Measurements from ENCODE around the gene LTB4R.

The LTB4R gene

DNA sequence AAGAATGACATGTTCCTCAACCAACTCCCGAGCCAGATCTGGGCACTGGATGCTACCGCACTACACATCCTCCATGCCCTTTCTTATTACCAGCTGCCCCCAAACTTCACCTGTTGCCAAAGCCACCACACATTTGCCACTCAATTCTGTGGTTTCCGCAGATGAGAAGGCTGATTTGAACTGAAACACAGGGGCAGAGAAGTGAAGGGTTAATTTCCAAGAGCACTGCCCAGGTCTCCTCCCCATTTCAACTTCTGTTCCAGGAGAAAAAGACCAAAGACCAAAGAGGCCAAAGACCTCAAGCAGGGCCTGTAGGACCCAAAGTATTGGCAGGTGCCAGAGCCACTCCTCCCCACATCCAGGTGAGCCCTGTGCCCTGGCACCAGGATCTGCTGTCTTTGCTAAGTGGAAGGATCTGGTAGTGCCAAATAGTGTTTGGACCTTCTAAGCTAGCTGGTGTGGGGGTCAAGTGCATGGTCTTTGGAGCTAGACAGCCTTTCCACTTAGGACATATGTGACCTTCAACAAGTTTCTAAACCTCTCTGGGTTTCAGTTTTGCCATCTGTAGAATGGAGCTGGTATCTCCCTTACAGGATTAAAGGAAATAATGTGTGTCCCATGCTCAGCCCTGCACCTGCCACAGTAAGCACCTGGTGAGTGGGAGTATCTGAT is 19.7 kb upstream of the LTB4R start:
- WGBS, 2 experiments (ENCODE audit: insufficient coverage in 2 of 2), result 83% methylated on average over 2 of the region's 3 CpGs; no CpG with 5 or more reads in 1 of the 2 experiments
- peaks cover 49% of the 10 kb centered on the region for H3K36me3 ChIP-seq (ENCODE audit: control insufficient read depth, insufficient read depth, low read length)
- H3K4me3 ChIP-seq (ENCODE audit: extremely low read depth, insufficient read depth, low read length, poor library complexity, severe bottlenecking), result no peak overlapping the region
- H3K4me1 ChIP-seq (ENCODE audit: control insufficient read depth, insufficient read depth, low read length, poor library complexity, severe bottlenecking), result peaks cover 3% of the 10 kb centered on the region
- no peak overlapping the region for H3K27ac ChIP-seq (ENCODE audit: low read depth, low read length, severe bottlenecking)
- H3K9me3 ChIP-seq (ENCODE audit: control insufficient read depth, low read length), result no peaks in the 10 kb centered on the region

- H3K4me3 ChIP-seq (ENCODE audit: extremely low read depth, insufficient read depth, low read length, poor library complexity, severe bottlenecking), result no peak overlapping the region
- peaks cover 49% of the 10 kb centered on the region for H3K36me3 ChIP-seq (ENCODE audit: control insufficient read depth, insufficient read depth, low read length)
- peaks cover 9% of the 10 kb centered on the region for H3K4me1 ChIP-seq (ENCODE audit: control insufficient read depth, insufficient read depth, low read length, poor library complexity, severe bottlenecking)
- WGBS, 2 experiments (ENCODE audit: insufficient coverage in 2 of 2), result 92 to 94% methylated on average over 5 to 7 of the region's 11 CpGs
- H3K9me3 ChIP-seq (ENCODE audit: control insufficient read depth, low read length), result no peaks in the 10 kb centered on the region
- H3K27ac ChIP-seq (ENCODE audit: low read depth, low read length, severe bottlenecking), result no peak overlapping the region
These were observed 19.0 kb upstream of the LTB4R start for GRCh38 chr14:24292118-24292807.

- peaks cover 49% of the 10 kb centered on the region for H3K36me3 ChIP-seq (ENCODE audit: control insufficient read depth, insufficient read depth, low read length)
These were observed 17.8 kb upstream of the LTB4R start for GRCh38 chr14:24293525-24293924.

DNA sequence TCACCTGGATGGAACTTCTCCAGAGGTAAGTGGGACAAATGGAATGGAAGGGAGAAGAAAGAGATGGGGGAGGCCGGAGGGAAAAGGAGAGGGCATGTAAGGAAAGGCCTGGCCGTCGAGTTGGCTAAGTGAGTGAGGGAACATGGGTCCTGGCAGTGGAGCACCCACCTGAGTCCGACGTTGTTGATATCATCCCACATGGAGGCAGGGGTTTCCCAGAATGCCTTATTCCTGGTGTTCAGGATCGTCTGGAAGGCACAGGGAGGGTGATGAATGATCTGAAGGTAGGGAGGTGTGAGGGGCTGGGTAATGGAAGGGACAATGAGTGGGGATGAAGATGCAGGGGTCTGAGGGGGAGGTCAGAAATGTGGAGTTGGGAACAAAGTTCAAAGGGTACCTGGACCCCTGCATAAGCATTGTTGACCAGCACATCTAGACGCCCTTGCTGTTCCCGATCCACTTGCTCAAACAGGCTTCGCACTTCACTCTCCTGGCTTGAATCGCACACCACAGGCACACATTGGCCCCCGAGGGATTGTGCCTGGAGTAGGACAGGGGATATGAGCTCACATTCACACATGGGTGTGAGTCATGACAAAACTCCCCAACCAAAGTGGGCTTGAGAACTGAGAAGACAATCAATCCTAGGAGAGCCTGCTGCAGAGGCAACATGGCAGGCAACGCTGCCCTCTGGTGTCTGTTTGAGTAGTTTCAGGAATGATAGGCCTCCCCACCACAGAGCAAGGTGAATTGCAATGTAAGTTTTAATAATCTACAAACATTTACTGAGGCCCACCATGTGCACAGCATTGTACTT is 14.8 kb upstream of the LTB4R start:
- peaks cover 31% of the 10 kb centered on the region for H3K36me3 ChIP-seq (ENCODE audit: control insufficient read depth, insufficient read depth, low read length)
- peaks cover 16% of the 10 kb centered on the region for H3K4me1 ChIP-seq (ENCODE audit: control insufficient read depth, insufficient read depth, low read length, poor library complexity, severe bottlenecking)
- no peak overlapping the region for H3K4me3 ChIP-seq (ENCODE audit: extremely low read depth, insufficient read depth, low read length, poor library complexity, severe bottlenecking)
- H3K27ac ChIP-seq (ENCODE audit: low read depth, low read length, severe bottlenecking), result peak overlapping the region; percentile 62
- H3K9me3 ChIP-seq (ENCODE audit: control insufficient read depth, low read length), result no peaks in the 10 kb centered on the region
- WGBS, 2 experiments (ENCODE audit: insufficient coverage in 2 of 2), result 70 to 73% methylated on average over 8 to 11 of the region's 12 CpGs

More at GRCh38 chr14:24293525-24293924, 17.8 kb upstream of the LTB4R start:
- no peak overlapping the region for H3K4me3 ChIP-seq (ENCODE audit: extremely low read depth, insufficient read depth, low read length, poor library complexity, severe bottlenecking)
- peaks cover 12% of the 10 kb centered on the region for H3K4me1 ChIP-seq (ENCODE audit: control insufficient read depth, insufficient read depth, low read length, poor library complexity, severe bottlenecking)
- no peaks in the 10 kb centered on the region for H3K9me3 ChIP-seq (ENCODE audit: control insufficient read depth, low read length)
- 100% methylated on average over 1 of the region's 2 CpGs; no CpG with 5 or more reads in 1 of the 2 experiments for WGBS, 2 experiments (ENCODE audit: insufficient coverage in 2 of 2)
- no peak overlapping the region for H3K27ac ChIP-seq (ENCODE audit: low read depth, low read length, severe bottlenecking)

DNA sequence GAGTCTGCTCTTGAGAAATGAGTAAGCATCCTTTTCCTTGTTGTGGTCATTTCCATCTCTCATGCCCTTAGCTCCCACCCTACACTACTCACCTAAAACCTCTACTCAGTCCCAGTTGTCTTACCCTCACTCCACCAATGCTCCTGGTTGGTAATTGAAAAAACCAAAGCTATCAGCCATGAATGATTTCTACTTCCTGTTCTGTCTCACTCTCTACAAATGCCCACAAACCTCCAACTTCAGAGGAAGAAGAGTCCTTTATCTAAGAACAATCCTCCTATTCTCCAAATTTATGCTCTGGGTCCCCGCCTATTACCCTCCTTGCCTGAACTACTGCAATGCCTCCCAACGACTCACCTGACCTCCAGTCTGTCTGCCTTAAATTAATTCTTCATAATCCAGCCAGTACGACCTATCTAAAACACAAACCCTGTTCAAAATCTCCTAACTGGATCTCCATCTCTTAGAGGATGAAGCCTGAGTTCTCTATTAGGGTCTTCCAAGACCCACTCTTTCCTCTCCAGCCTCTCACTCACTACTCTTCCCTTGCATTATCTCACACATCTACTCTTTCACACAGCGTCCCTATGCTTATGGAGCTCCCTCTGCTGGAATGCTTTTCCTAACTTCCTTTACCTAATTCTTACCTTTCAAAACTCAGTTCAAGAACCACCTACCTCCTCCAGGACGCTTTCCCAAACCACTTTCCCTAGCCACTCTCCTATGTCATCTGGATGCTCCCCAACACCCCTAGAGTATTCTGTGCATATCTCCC is 13.9 kb upstream of the LTB4R start:
- no peaks in the 10 kb centered on the region for H3K9me3 ChIP-seq (ENCODE audit: control insufficient read depth, low read length)
- no peak overlapping the region for H3K27ac ChIP-seq (ENCODE audit: low read depth, low read length, severe bottlenecking)
- WGBS, 2 experiments (ENCODE audit: insufficient coverage in 2 of 2), result 62 to 70% methylated on average over 5 of the region's 5 CpGs
- H3K4me1 ChIP-seq (ENCODE audit: control insufficient read depth, insufficient read depth, low read length, poor library complexity, severe bottlenecking), result peaks cover 16% of the 10 kb centered on the region
- H3K4me3 ChIP-seq (ENCODE audit: extremely low read depth, insufficient read depth, low read length, poor library complexity, severe bottlenecking), result no peak overlapping the region
- H3K36me3 ChIP-seq (ENCODE audit: control insufficient read depth, insufficient read depth, low read length), result peaks cover 33% of the 10 kb centered on the region

DNA sequence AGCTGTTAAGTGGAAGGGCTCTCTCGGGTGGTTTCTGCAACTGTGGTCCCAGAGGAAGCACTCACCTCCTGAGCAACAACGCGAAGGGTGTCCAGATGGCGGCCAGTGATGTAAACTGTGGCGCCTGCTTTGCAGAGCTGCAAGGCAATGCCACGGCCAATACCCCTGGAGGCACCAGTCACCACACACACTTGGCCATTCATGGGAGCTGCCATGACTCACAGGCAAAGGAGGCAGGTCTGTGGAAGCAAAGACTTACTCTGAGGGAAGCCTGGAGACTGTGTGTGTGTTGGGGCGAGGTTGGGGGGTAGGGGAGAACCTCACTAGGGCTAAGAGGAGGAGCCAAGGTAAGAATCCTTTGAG is 12.4 kb upstream of the LTB4R start:
- Histone ChIP-seq H3K4me1 (ENCODE audit: control insufficient read depth, insufficient read depth, low read length, poor library complexity, severe bottlenecking) (peaks cover 16% of the 10 kb centered on the region), H3K36me3 (ENCODE audit: control insufficient read depth, insufficient read depth, low read length) (peaks cover 43% of the 10 kb centered on the region), H3K27ac (ENCODE audit: low read depth, low read length, severe bottlenecking) (peak overlapping the region; percentile 47), H3K9me3 (ENCODE audit: control insufficient read depth, low read length) (no peaks in the 10 kb centered on the region), H3K4me3 (ENCODE audit: extremely low read depth, insufficient read depth, low read length, poor library complexity, severe bottlenecking) (peak overlapping the region; percentile 92)
- 78% methylated on average over 6 to 7 of the region's 7 CpGs for WGBS, 2 experiments (ENCODE audit: insufficient coverage in 2 of 2)

- Histone ChIP-seq H3K4me3 (ENCODE audit: extremely low read depth, insufficient read depth, low read length, poor library complexity, severe bottlenecking) (peak within 1 kb of the TSS; percentile 92), H3K9me3 (ENCODE audit: control insufficient read depth, low read length) (no peaks in the 10 kb centered on the region), H3K4me1 (ENCODE audit: control insufficient read depth, insufficient read depth, low read length, poor library complexity, severe bottlenecking) (peaks cover 16% of the 10 kb centered on the region), H3K27ac (ENCODE audit: low read depth, low read length, severe bottlenecking) (peak within 1 kb of the TSS; percentile 47), H3K36me3 (ENCODE audit: control insufficient read depth, insufficient read depth, low read length) (peaks cover 47% of the 10 kb centered on the region)
- 1 to 2% methylated on average over 63 to 64 of the region's 75 CpGs for WGBS, 2 experiments (ENCODE audit: insufficient coverage in 2 of 2)
These were observed 11.8 kb upstream of the LTB4R start, which contains the start of the genes DHRS1 and NOP9 for GRCh38 chr14:24299255-24300191. TSS of gene DHRS1 (minus strand) at chr14:24299780. CDS start at chr14:24299106, 674 bp downstream. TSS of gene NOP9 (plus strand) at chr14:24299850. CDS start at chr14:24299955, 105 bp downstream.

- Histone ChIP-seq H3K4me3 (ENCODE audit: extremely low read depth, insufficient read depth, low read length, poor library complexity, severe bottlenecking) (peak overlapping the region; percentile 92), H3K4me1 (ENCODE audit: control insufficient read depth, insufficient read depth, low read length, poor library complexity, severe bottlenecking) (peaks cover 16% of the 10 kb centered on the region), H3K9me3 (ENCODE audit: control insufficient read depth, low read length) (no peaks in the 10 kb centered on the region), H3K36me3 (ENCODE audit: control insufficient read depth, insufficient read depth, low read length) (peaks cover 52% of the 10 kb centered on the region), H3K27ac (ENCODE audit: low read depth, low read length, severe bottlenecking) (no peak overlapping the region)
- WGBS, 2 experiments (ENCODE audit: insufficient coverage in 2 of 2), result 42 to 54% methylated on average over 7 to 14 of the region's 16 CpGs
These were observed 10.8 kb upstream of the LTB4R start for GRCh38 chr14:24300326-24300980.

DNA sequence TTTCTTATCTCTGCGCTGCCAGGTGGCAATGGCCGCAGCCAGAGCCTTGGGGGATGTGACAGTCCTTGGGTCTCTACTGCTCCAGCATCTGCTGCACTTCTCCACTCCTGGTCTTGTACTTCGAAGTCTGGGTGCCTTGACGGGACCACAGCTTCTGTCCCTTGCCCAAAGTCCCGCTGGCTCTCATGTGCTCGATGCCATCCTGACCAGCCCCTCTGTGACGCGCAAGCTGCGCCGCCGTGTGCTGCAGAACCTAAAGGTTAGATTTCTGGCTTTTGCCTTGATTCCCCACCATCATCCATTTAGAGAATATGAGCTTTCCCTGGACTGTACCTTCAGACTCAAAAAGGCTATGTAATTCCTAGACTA is 7.3 kb upstream of the LTB4R start:
- H3K4me1 ChIP-seq (ENCODE audit: control insufficient read depth, insufficient read depth, low read length, poor library complexity, severe bottlenecking), result no peaks in the 10 kb centered on the region
- H3K36me3 ChIP-seq (ENCODE audit: control insufficient read depth, insufficient read depth, low read length), result peaks cover 65% of the 10 kb centered on the region
- H3K9me3 ChIP-seq (ENCODE audit: control insufficient read depth, low read length), result no peaks in the 10 kb centered on the region
- H3K4me3 ChIP-seq (ENCODE audit: extremely low read depth, insufficient read depth, low read length, poor library complexity, severe bottlenecking), result no peak overlapping the region
- 95 to 98% methylated on average over 6 to 11 of the region's 11 CpGs for WGBS, 2 experiments (ENCODE audit: insufficient coverage in 2 of 2)
- no peak overlapping the region for H3K27ac ChIP-seq (ENCODE audit: low read depth, low read length, severe bottlenecking)

Data from mesodermal cell (in vitro differentiated cells).